H9 (cell line): ENCODE data around the gene METTL8. TPM values are rescaled to one million over a fixed set of nuclear protein-coding genes. Genes with fewer than 3 reads are reported as not detected.

Experiments
- DNase-seq: peaks from one replicate; pipeline ENCODE4 v3.0.0-alpha.2; 2017
- H2AFZ ChIP-seq: one replicate; pipeline ENCODE4 v1.6.1; 2013; ENCODE audit warnings: mild to moderate bottlenecking, low read length, control low read depth, moderate library complexity
- H2AK5ac ChIP-seq: 2 replicates; pipeline ENCODE4 v1.6.1; 2013; ENCODE audit warnings: low read length, control low read depth, mixed read lengths; ENCODE audit not compliant: insufficient read length
- H2BK120ac ChIP-seq: one replicate; pipeline ENCODE4 v1.6.1; 2013; ENCODE audit warnings: low read depth, mild to moderate bottlenecking, low read length, control low read depth, inconsistent platforms; ENCODE audit not compliant: poor library complexity, severe bottlenecking
- H2BK12ac ChIP-seq: 2 replicates; pipeline ENCODE4 v1.6.1; 2013; ENCODE audit warnings: low read length, control low read depth, mixed read lengths, low read depth; ENCODE audit not compliant: insufficient read length
- H2BK15ac ChIP-seq: 2 replicates; pipeline ENCODE4 v1.6.1; 2013; ENCODE audit warnings: low read depth, low read length, control low read depth
- H2BK20ac ChIP-seq: one replicate; pipeline ENCODE4 v1.6.1; 2013; ENCODE audit warnings: low read depth, mild to moderate bottlenecking, low read length, control low read depth, inconsistent platforms; ENCODE audit not compliant: poor library complexity, severe bottlenecking
- H2BK5ac ChIP-seq: 2 replicates; pipeline ENCODE4 v1.6.1; 2013; ENCODE audit warnings: low read length, control low read depth, mixed read lengths; ENCODE audit not compliant: insufficient read length
- H3K14ac ChIP-seq: 2 replicates; pipeline ENCODE4 v1.6.1; 2013; ENCODE audit warnings: low read length, control low read depth; ENCODE audit not compliant: insufficient read depth
- H3K18ac ChIP-seq: 2 replicates; pipeline ENCODE4 v1.6.1; 2013; ENCODE audit warnings: low read depth, mild to moderate bottlenecking, mixed read lengths, low read length, control low read depth; ENCODE audit not compliant: insufficient read length
- H3K23ac ChIP-seq: 2 replicates; pipeline ENCODE4 v1.6.1; 2013; ENCODE audit warnings: low read length, control low read depth, mixed read lengths, low read depth; ENCODE audit not compliant: insufficient read length
- H3K23me2 ChIP-seq: 2 replicates; pipeline ENCODE4 v1.6.1; 2013; ENCODE audit warnings: low read depth, mild to moderate bottlenecking, mixed read lengths, low read length, control low read depth; ENCODE audit not compliant: insufficient read length, poor library complexity, severe bottlenecking
- H3K27ac ChIP-seq: 2 replicates; pipeline ENCODE4 v1.5.1; 2013; ENCODE audit warnings: low read length, control low read depth, mixed read lengths, low read depth; ENCODE audit not compliant: insufficient read length
- H3K27me3 ChIP-seq: 2 replicates; pipeline ENCODE4 v1.6.1; 2013; ENCODE audit warnings: low read length, control low read depth, inconsistent platforms; ENCODE audit not compliant: insufficient read depth
- H3K4ac ChIP-seq: 2 replicates; pipeline ENCODE4 v1.6.1; 2013; ENCODE audit warnings: low read depth, mild to moderate bottlenecking, control low read depth, inconsistent platforms, low read length, moderate library complexity
- H3K4me1 ChIP-seq: 2 replicates; pipeline ENCODE4 v1.6.1; 2013; ENCODE audit warnings: low read length, control low read depth, inconsistent platforms; ENCODE audit not compliant: insufficient read depth
- H3K4me2 ChIP-seq: 2 replicates; pipeline ENCODE4 v1.6.1; 2013; ENCODE audit warnings: low read length, control low read depth, mixed read lengths; ENCODE audit not compliant: insufficient read length, insufficient read depth
- H3K56ac ChIP-seq: 2 replicates; pipeline ENCODE4 v1.6.1; 2013; ENCODE audit warnings: low read depth, mild to moderate bottlenecking, mixed read lengths, low read length, control low read depth; ENCODE audit not compliant: insufficient read length
- H3K79me1 ChIP-seq: 2 replicates; pipeline ENCODE4 v1.6.1; 2013; ENCODE audit warnings: low read depth, mild to moderate bottlenecking, moderate library complexity, low read length, control low read depth, inconsistent platforms; ENCODE audit not compliant: insufficient read depth, poor library complexity, severe bottlenecking
- H3K79me2 ChIP-seq: 2 replicates; pipeline ENCODE4 v1.6.1; 2013; ENCODE audit warnings: low read length, control low read depth, inconsistent platforms; ENCODE audit not compliant: insufficient read depth
- H3K9ac ChIP-seq: 2 replicates; pipeline ENCODE4 v1.6.1; 2013; ENCODE audit warnings: low read length, control low read depth, mixed read lengths; ENCODE audit not compliant: insufficient read length; ENCODE audit errors: extremely low read depth
- H3K9me3 ChIP-seq: one replicate; pipeline ENCODE4 v1.6.1; 2013; ENCODE audit warnings: low read depth, low read length, inconsistent platforms; ENCODE audit not compliant: control insufficient read depth
- H3T11ph ChIP-seq: one replicate; pipeline ENCODE4 v1.6.1; 2013; ENCODE audit warnings: mild to moderate bottlenecking, low read length, control low read depth, inconsistent platforms
- H4K20me1 ChIP-seq: one replicate; pipeline ENCODE4 v1.6.1; 2013; ENCODE audit not compliant: control insufficient read depth, insufficient read length, insufficient read depth
- H4K5ac ChIP-seq: 2 replicates; pipeline ENCODE4 v1.6.1; 2013; ENCODE audit warnings: low read depth, mild to moderate bottlenecking, mixed read lengths, low read length, control low read depth; ENCODE audit not compliant: insufficient read length
- H4K8ac ChIP-seq: replicated peaks from 2 replicates; pipeline ENCODE4 v1.6.1; 2013; ENCODE audit warnings: low read length, control low read depth, mixed read lengths, low read depth; ENCODE audit not compliant: insufficient read length
- H4K91ac ChIP-seq: 2 replicates; pipeline ENCODE4 v1.6.1; 2013; ENCODE audit warnings: low read depth, mild to moderate bottlenecking, moderate library complexity, mixed read lengths, low read length, control low read depth; ENCODE audit not compliant: insufficient read length
- H3K27ac Mint-ChIP-seq, 3 experiments: 2 replicates in 2 of 3; 3 replicates in 1 of 3; pipeline ENCODE4 v1.8.0; 2020 to 2021; ENCODE audit warnings: mixed read lengths in 3 of 3, mild to moderate bottlenecking in 1 of 3, moderate library complexity in 1 of 3
- H3K27me3 Mint-ChIP-seq: 2 replicates; pipeline ENCODE4 v1.8.0; 2021; ENCODE audit warnings: low read depth, mild to moderate bottlenecking, moderate library complexity, mixed read lengths
- H3K36me3 Mint-ChIP-seq, 3 experiments: 2 replicates in 2 of 3; 3 replicates in 1 of 3; pipeline ENCODE4 v1.8.0; 2020 to 2021; ENCODE audit warnings: low read depth in 3 of 3, mixed read lengths in 3 of 3; ENCODE audit not compliant: insufficient read depth in 1 of 3
- H3K4me1 Mint-ChIP-seq, 2 experiments: 2 replicates each; pipeline ENCODE4 v1.8.0; 2020; ENCODE audit warnings: mixed read lengths in 2 of 2
- H3K4me3 Mint-ChIP-seq, 2 experiments: 2 replicates in 1 of 2; 3 replicates in 1 of 2; pipeline ENCODE4 v1.8.0; 2020 to 2021; ENCODE audit warnings: mild to moderate bottlenecking in 2 of 2, mixed read lengths in 2 of 2, moderate library complexity in 1 of 2
- H3K9me3 Mint-ChIP-seq, 2 experiments: 2 replicates in 1 of 2; 3 replicates in 1 of 2; pipeline ENCODE4 v1.8.0; 2020; ENCODE audit warnings: mild to moderate bottlenecking in 2 of 2, mixed read lengths in 2 of 2, moderate library complexity in 1 of 2
- CTCF ChIP-seq: fragments of 200-600 bp; sonication (generic); conservative IDR thresholded peaks from 3 replicates; pipeline ENCODE4 v1.8.0; 2021; ENCODE audit warnings: antibody characterized with exemption, mild to moderate bottlenecking
- WGBS: extraction: QIAGEN DNeasy Blood & Tissue Kit; methylation state at CpG from one replicate; pipeline ENCODE4 v1.1.7; 2013; ENCODE audit warnings: missing lambda C conversion rate, low lambda C conversion rate, mixed read lengths; ENCODE audit not compliant: insufficient read length; ENCODE audit errors: extremely low coverage; 5-methylcytosine and 5-hydroxymethylcytosine counted together
- total RNA-seq: library from RNA; stranded (reverse); gene quantifications from 2 replicates; pipeline ENCODE4 v1.2.1, GENCODE V29; 2021

The METTL8 gene
- total RNA-seq, 1 experiment from 2014 or later: 40.9 TPM

GRCh38 chr2:171419333-171419732 is 14.5 kb downstream of the METTL8 start:
- Histone ChIP-seq H3K18ac (no peak overlapping the region), H3K56ac (no peak overlapping the region), H3K79me2 (peaks cover 1% of the 10 kb centered on the region; the same call in 1 of the 2 replicates), H2BK20ac (no peak overlapping the region), H3K4me1 (no peaks in the 10 kb centered on the region), H3K14ac (no peak overlapping the region), H3K79me1 (peaks cover 2% of the 10 kb centered on the region), H3K27ac (no peak overlapping the region), H4K20me1 (no peaks in the 10 kb centered on the region), H2BK5ac (no peak overlapping the region), H3K23me2 (no peaks in the 10 kb centered on the region), H3T11ph (no peak overlapping the region), H2BK12ac (no peak overlapping the region), H2AK5ac (no peak overlapping the region), H2BK120ac (no peak overlapping the region), H4K91ac (no peak overlapping the region), H3K9ac (no peak overlapping the region), H3K27me3 (no peaks in the 10 kb centered on the region), H3K23ac (no peak overlapping the region), H2BK15ac (no peak overlapping the region), H4K8ac (no peak overlapping the region), H3K4ac (no peak overlapping the region), H2AFZ (no peak overlapping the region), H3K4me2 (no peak overlapping the region), H4K5ac (no peak overlapping the region), H3K9me3 (peaks cover 16% of the 10 kb centered on the region)
- H3K9me3 Mint-ChIP-seq: peaks cover 18 to 21% of the 10 kb centered on the region in 2 experiments
- H3K27ac Mint-ChIP-seq: no peak overlapping the region
- TF ChIP-seq CTCF: no peak
- DNase-seq: no peak
- H3K4me3 Mint-ChIP-seq: no peak overlapping the region
- H3K36me3 Mint-ChIP-seq: peaks cover 20 to 30% (median 22%) of the 10 kb centered on the region in 3 experiments
- H3K4me1 Mint-ChIP-seq: peaks cover 14% of the 10 kb centered on the region in 2 experiments; a peak in 3 of 4 replicates
- H3K27me3 Mint-ChIP-seq: no peaks in the 10 kb centered on the region; the same call in 1 of the 2 replicates
- no CpG with 5 or more reads among the region's 2 CpGs for WGBS
